HepG2 (cell line): ENCODE results near the gene LRP5. TPM values are rescaled to one million over a fixed set of nuclear protein-coding genes. Genes with fewer than 3 reads are reported as not detected.
A peak's percentile ranks its signal among the peaks of the same experiment; 100 is the strongest.

Source experiments
- ARID2 ChIP-seq: sonication (generic); formaldehyde crosslinking; IDR thresholded peaks from 2 replicates; pipeline ENCODE4 v1.8.1; 2022; ENCODE audit warnings: mild to moderate bottlenecking, missing genetic modification reagents, borderline replicate concordance
- CENPT ChIP-seq: sonication (generic); formaldehyde crosslinking; IDR thresholded peaks from 2 replicates; pipeline ENCODE4 v1.8.0; 2022; ENCODE audit warnings: low read depth, mild to moderate bottlenecking, moderate library complexity, missing genetic modification reagents
- DNMT3B ChIP-seq: conservative IDR thresholded peaks from 2 replicates; pipeline ENCODE4 v1.6.1; 2016; ENCODE audit warnings: missing biosample characterization, control low read depth
- KAT7 ChIP-seq: IDR thresholded peaks from 2 replicates; pipeline ENCODE4 v1.6.1; 2018; ENCODE audit warnings: borderline replicate concordance, missing compliant biosample characterization
- SIN3B ChIP-seq: fragments of 150-350 bp; IDR thresholded peaks from 2 replicates; pipeline ENCODE4 v1.6.1; 2014; ENCODE audit warnings: low read length
- SMC3 ChIP-seq: IDR thresholded peaks from 2 replicates; pipeline ENCODE4 v1.6.1; 2011; ENCODE audit warnings: low read length, improper control_type of control experiment
- SOX5 ChIP-seq: IDR thresholded peaks from 2 replicates; pipeline ENCODE4 v1.6.1; 2016; ENCODE audit warnings: borderline replicate concordance
- TAF1 ChIP-seq: sonication (generic); formaldehyde crosslinking; IDR thresholded peaks from 2 replicates; pipeline ENCODE4 v1.4.0; 2020; ENCODE audit warnings: missing genetic modification reagents
- TCF12 ChIP-seq, 2 experiments: fragments of 450-650 bp in 1 of 2; sonication (generic) in 1 of 2; formaldehyde crosslinking in 1 of 2; IDR thresholded peaks; 2 replicates each; pipeline versions ENCODE4 v1.6.1 to v1.8.0; 2017 to 2022; ENCODE audit warnings: antibody characterized with exemption in 1 of 2, mild to moderate bottlenecking in 1 of 2, missing genetic modification reagents in 1 of 2, moderate library complexity in 1 of 2
- TGIF2 ChIP-seq: IDR thresholded peaks from 2 replicates; pipeline ENCODE4 v1.6.1; 2016; ENCODE audit warnings: control low read depth, missing compliant biosample characterization
- ZNF543 ChIP-seq: sonication (generic); formaldehyde crosslinking; IDR thresholded peaks from 2 replicates; pipeline ENCODE4 v1.4.0; 2020; ENCODE audit warnings: mild to moderate bottlenecking, missing genetic modification reagents
- ZNF552 ChIP-seq: sonication (generic); formaldehyde crosslinking; IDR thresholded peaks from 2 replicates; pipeline ENCODE4 v1.9.0; 2022; ENCODE audit warnings: missing genetic modification reagents, mild to moderate bottlenecking, borderline replicate concordance
- polyA plus RNA-seq, 8 experiments: library from polyadenylated mRNA; depleted of rRNA in 3 of 8; stranded (reverse) in 7 of 8; unstranded in 1 of 8; fragments of >200 nt; fragmentation: Illumina TruSeq in 4 of 8; extraction: Trizol in 4 of 8; gene quantifications; 2 replicates each; pipeline versions ENCODE4 v1.2.1 to v1.2.3, GENCODE V29; 2011 to 2016; ENCODE audit warnings: low read depth in 4 of 8, missing spikeins in 1 of 8, mixed read lengths in 1 of 8; ENCODE audit not compliant: insufficient read depth in 1 of 8
- total RNA-seq, 5 experiments: library from RNA; depleted of rRNA; stranded (reverse); fragments of >200 nt; fragmentation: Illumina TruSeq; extraction: Trizol; gene quantifications; 2 replicates each; pipeline ENCODE4 v1.2.3, GENCODE V29; 2016; ENCODE audit warnings: low read depth in 1 of 5
- TF ChIP-seq, protein P1 (sequence below): IDR thresholded peaks from 2 replicates; pipeline ENCODE4 v1.6.1; 2012; ENCODE audit warnings: inconsistent platforms
- TF ChIP-seq, protein P2 (sequence below), 2 experiments: fragments of 450-650 bp in 1 of 2; sonication (generic) in 1 of 2; formaldehyde crosslinking; IDR thresholded peaks; 2 replicates each; pipeline versions ENCODE4 v1.5.0 to v1.8.0; 2020 to 2022; ENCODE audit warnings: mild to moderate bottlenecking in 1 of 2, missing genetic modification reagents in 1 of 2
- TF ChIP-seq, protein P3 (sequence below): sonication (generic); formaldehyde crosslinking; IDR thresholded peaks from 2 replicates; pipeline ENCODE4 v1.4.0; 2020; ENCODE audit warnings: missing genetic modification reagents, low read depth, mild to moderate bottlenecking, borderline replicate concordance
- TF ChIP-seq, protein P4 (sequence below): sonication (generic); formaldehyde crosslinking; IDR thresholded peaks from 2 replicates; pipeline ENCODE4 v1.4.0; 2020; ENCODE audit warnings: mild to moderate bottlenecking, missing genetic modification reagents
- TF ChIP-seq, protein P5 (sequence below): sonication (generic); formaldehyde crosslinking; conservative IDR thresholded peaks from 2 replicates; pipeline ENCODE4 v1.8.1; 2023; ENCODE audit warnings: missing genetic modification reagents
- TF ChIP-seq, protein P6 (sequence below): sonication (generic); formaldehyde crosslinking; IDR thresholded peaks from 2 replicates; pipeline ENCODE4 v1.4.0; 2020; ENCODE audit warnings: missing genetic modification reagents
- TF ChIP-seq, protein P7 (sequence below): sonication (generic); formaldehyde crosslinking; IDR thresholded peaks from 2 replicates; pipeline ENCODE4 v1.5.0; 2020; ENCODE audit warnings: mild to moderate bottlenecking, missing genetic modification reagents, borderline replicate concordance

Gene LRP5
- total and polyA plus RNA-seq, 2 of the 13 experiments (the other 11 are each of a cell fraction or from before 2014, with no cell fraction given): 40.4 to 64.0 TPM

DNA sequence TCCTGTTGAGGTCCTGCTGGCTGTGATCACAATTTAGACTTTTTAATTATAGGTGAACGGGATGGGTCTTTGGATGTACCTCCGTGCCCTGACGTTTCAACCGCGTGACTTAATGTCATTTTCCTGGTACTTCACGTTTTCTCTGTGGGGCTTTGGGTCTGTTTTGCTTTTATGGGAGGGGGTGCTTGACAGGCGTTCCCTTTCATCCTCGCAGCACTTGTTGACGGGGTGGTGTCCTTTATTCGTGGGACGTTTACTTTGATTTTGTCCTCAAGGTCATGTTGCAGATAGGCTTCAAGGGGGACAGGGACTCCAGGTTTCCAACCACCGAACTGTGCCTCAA lies 149.2 kb downstream of the LRP5 start (continued):
- TF ChIP-seq TAF1 (CRISPR knock-in tag) (peak; percentile 32; the same call in 1 of the 2 replicates), SIN3B (no peak), ZNF543 (CRISPR knock-in tag) (no peak), SMC3 (no peak), DNMT3B (CRISPR knock-in tag) (no peak), TGIF2 (CRISPR knock-in tag) (0 out of 2 replicates have a peak, but pooled peaks have one; percentile 66), CENPT (CRISPR knock-in tag) (no peak), ARID2 (CRISPR knock-in tag) (no peak), KAT7 (CRISPR knock-in tag) (no peak), TCF12 (IDR thresholded peaks at IDR 0.05) (no peak), TCF12 (CRISPR knock-in tag; IDR thresholded peaks at IDR 0.05) (no peak), ZNF552 (CRISPR knock-in tag) (no peak), SOX5 (CRISPR knock-in tag) (peak; percentile 18; the same call in 1 of the 2 replicates)
- TF ChIP-seq, protein P1, sequence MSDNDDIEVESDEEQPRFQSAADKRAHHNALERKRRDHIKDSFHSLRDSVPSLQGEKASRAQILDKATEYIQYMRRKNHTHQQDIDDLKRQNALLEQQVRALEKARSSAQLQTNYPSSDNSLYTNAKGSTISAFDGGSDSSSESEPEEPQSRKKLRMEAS: no peak
- TF ChIP-seq, protein P2, sequence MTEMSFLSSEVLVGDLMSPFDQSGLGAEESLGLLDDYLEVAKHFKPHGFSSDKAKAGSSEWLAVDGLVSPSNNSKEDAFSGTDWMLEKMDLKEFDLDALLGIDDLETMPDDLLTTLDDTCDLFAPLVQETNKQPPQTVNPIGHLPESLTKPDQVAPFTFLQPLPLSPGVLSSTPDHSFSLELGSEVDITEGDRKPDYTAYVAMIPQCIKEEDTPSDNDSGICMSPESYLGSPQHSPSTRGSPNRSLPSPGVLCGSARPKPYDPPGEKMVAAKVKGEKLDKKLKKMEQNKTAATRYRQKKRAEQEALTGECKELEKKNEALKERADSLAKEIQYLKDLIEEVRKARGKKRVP (CRISPR knock-in tag; IDR thresholded peaks at IDR 0.05): 0 out of 4 replicates have a peak, but pooled peaks of 1 of the 2 experiments have one; percentile 35
- TF ChIP-seq, protein P3, sequence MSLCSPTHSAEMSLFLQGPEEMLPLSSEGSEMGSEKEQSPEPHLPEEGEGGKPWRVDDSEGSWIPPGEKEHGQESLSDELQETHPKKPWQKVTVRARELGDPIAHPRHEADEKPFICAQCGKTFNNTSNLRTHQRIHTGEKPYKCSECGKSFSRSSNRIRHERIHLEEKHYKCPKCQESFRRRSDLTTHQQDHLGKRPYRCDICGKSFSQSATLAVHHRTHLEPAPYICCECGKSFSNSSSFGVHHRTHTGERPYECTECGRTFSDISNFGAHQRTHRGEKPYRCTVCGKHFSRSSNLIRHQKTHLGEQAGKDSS (CRISPR knock-in tag): no peak
- TF ChIP-seq, protein P4, sequence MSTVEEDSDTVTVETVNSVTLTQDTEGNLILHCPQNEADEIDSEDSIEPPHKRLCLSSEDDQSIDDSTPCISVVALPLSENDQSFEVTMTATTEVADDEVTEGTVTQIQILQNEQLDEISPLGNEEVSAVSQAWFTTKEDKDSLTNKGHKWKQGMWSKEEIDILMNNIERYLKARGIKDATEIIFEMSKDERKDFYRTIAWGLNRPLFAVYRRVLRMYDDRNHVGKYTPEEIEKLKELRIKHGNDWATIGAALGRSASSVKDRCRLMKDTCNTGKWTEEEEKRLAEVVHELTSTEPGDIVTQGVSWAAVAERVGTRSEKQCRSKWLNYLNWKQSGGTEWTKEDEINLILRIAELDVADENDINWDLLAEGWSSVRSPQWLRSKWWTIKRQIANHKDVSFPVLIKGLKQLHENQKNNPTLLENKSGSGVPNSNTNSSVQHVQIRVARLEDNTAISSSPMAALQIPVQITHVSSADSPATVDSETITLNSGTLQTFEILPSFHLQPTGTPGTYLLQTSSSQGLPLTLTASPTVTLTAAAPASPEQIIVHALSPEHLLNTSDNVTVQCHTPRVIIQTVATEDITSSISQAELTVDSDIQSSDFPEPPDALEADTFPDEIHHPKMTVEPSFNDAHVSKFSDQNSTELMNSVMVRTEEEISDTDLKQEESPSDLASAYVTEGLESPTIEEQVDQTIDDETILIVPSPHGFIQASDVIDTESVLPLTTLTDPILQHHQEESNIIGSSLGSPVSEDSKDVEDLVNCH (CRISPR knock-in tag): no peak
- TF ChIP-seq, protein P5, sequence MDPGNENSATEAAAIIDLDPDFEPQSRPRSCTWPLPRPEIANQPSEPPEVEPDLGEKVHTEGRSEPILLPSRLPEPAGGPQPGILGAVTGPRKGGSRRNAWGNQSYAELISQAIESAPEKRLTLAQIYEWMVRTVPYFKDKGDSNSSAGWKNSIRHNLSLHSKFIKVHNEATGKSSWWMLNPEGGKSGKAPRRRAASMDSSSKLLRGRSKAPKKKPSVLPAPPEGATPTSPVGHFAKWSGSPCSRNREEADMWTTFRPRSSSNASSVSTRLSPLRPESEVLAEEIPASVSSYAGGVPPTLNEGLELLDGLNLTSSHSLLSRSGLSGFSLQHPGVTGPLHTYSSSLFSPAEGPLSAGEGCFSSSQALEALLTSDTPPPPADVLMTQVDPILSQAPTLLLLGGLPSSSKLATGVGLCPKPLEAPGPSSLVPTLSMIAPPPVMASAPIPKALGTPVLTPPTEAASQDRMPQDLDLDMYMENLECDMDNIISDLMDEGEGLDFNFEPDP (CRISPR knock-in tag): no peak
- TF ChIP-seq, protein P6, sequence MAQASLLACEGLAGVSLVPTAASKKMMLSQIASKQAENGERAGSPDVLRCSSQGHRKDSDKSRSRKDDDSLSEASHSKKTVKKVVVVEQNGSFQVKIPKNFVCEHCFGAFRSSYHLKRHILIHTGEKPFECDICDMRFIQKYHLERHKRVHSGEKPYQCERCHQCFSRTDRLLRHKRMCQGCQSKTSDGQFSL (CRISPR knock-in tag): 0 out of 2 replicates have a peak, but pooled peaks have one; percentile 23
- TF ChIP-seq, protein P7, sequence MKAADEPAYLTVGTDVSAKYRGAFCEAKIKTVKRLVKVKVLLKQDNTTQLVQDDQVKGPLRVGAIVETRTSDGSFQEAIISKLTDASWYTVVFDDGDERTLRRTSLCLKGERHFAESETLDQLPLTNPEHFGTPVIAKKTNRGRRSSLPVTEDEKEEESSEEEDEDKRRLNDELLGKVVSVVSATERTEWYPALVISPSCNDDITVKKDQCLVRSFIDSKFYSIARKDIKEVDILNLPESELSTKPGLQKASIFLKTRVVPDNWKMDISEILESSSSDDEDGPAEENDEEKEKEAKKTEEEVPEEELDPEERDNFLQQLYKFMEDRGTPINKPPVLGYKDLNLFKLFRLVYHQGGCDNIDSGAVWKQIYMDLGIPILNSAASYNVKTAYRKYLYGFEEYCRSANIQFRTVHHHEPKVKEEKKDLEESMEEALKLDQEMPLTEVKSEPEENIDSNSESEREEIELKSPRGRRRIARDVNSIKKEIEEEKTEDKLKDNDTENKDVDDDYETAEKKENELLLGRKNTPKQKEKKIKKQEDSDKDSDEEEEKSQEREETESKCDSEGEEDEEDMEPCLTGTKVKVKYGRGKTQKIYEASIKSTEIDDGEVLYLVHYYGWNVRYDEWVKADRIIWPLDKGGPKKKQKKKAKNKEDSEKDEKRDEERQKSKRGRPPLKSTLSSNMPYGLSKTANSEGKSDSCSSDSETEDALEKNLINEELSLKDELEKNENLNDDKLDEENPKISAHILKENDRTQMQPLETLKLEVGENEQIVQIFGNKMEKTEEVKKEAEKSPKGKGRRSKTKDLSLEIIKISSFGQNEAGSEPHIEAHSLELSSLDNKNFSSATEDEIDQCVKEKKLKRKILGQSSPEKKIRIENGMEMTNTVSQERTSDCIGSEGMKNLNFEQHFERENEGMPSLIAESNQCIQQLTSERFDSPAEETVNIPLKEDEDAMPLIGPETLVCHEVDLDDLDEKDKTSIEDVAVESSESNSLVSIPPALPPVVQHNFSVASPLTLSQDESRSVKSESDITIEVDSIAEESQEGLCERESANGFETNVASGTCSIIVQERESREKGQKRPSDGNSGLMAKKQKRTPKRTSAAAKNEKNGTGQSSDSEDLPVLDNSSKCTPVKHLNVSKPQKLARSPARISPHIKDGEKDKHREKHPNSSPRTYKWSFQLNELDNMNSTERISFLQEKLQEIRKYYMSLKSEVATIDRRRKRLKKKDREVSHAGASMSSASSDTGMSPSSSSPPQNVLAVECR (CRISPR knock-in tag): 0 out of 2 replicates have a peak, but pooled peaks have one; percentile 15
